Activated CD8-positive, alpha-beta memory T cell treated with anti-CD3 and anti-CD28 coated beads, Interleukin-2, amount 50 U/mL, for 24 hours (primary cell): ENCODE measurements around the gene PPP2R5D.

Experiments used
- DNase-seq: peaks from one replicate; pipeline ENCODE4 v3.0.0-alpha.2; 2020; ENCODE audit errors: extremely low read depth

PPP2R5D gene

GRCh38 chr6:43055966-43056365 lies 71.6 kb downstream of the PPP2R5D start:
- DNase-seq: no peak

GRCh38 chr6:43058531-43058930 lies 74.2 kb downstream of the PPP2R5D start:
- no peak for DNase-seq

- DNase-seq: peak; percentile 94
These were observed 75.0 kb downstream of the PPP2R5D start, which contains the start of the genes KLC4 and MRPL2 for GRCh38 chr6:43059168-43060033. Gene KLC4 (plus strand): TSS chr6:43059631. CDS start chr6:43061336, 1,705 bp downstream. Gene MRPL2 (minus strand): TSS chr6:43059434. CDS start chr6:43059381, 53 bp downstream.

GRCh38 chr6:43060034-43060754 lies 75.8 kb downstream of the PPP2R5D start:
- DNase-seq: no peak

DNA sequence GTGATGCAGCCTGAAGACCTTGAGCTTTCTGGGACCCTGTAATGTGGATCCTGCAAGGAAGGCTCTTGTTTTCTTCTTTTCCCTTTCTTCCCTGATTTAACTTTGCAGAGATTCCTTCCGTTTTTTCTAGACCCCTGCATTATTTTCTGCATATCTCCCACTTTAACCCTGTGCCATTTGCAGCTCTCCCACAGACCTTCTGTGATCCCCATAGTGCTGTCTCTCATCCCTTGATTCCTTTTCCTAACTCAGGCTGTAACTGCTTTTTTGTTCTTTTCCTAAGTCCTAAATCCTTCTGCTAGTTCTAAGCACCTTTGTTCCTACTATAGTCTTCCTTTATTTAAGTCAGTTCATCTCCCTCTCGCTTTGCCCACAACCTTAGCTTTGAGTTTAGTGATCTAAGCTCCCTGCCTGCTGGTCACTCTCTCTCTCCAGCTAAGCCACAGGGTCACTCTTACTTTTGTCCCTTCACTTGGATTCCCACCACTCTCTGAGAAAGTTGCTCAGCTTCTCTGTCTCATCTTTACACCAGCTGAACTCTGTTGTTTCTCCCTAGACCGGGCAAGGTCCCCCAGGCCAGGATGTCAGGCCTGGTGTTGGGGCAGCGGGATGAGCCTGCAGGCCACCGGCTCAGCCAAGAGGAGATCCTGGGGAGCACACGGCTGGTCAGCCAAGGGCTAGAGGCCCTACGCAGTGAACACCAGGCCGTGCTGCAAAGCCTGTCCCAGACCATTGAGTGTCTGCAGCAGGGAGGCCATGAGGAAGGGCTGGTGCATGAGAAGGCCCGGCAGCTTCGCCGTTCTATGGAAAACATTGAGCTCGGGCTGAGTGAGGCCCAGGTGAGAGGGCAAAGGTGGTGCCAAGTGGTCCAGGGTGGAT lies 76.6 kb downstream of the PPP2R5D start:
- DNase-seq: no peak

DNA sequence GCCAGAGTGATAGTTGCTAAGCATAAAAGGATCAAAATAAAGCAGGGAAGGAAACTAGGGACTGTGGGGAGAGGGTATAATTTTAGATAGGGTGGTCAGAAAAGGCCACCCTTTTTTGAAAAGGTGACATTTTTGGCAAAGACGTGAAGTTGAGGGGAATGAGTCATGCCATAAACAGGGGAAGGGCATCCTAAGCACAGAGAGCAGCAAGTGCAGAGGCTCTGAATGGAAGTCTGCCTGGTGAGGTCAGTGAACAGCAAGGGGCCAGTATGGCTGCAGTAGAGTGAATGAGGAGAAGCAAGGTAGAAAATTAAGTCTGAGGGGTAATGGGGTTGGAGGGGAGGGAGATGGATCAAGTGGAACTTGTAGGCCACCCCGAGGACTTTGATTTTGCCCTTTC lies 77.5 kb downstream of the PPP2R5D start:
- no peak for DNase-seq
